GM23338 (cell line): ENCODE measurements around the gene ANG. TPM values are rescaled to one million over a fixed set of nuclear protein-coding genes. Genes with fewer than 3 reads are reported as not detected.

Experiments used
- ATAC-seq: fragments of 200-7000 bp; cut with Tn5 transposase; 3 replicates; pipeline ENCODE4 v1.9.1; 2020
- DNase-seq: peaks from one replicate; pipeline ENCODE4 v3.0.0-alpha.2; 2015; ENCODE audit warnings: low spot score
- H2AFZ ChIP-seq: fragments of 200-600 bp; sonication (generic); 2 replicates; pipeline ENCODE4 v1.8.0; 2016; ENCODE audit warnings: antibody characterized with exemption, mild to moderate bottlenecking, moderate library complexity
- H3F3A ChIP-seq: fragments of 200-600 bp; sonication (generic); replicated peaks from 2 replicates; pipeline ENCODE4 v1.8.0; 2017; ENCODE audit warnings: antibody characterized with exemption, mixed run types, low read depth
- H3K27ac ChIP-seq: fragments of 200-600 bp; sonication (generic); 2 replicates; pipeline ENCODE4 v1.6.1; 2016; ENCODE audit warnings: low read depth
- H3K27me3 ChIP-seq: fragments of 200-600 bp; sonication (generic); 2 replicates; pipeline ENCODE4 v1.8.0; 2016; ENCODE audit warnings: mild to moderate bottlenecking, mixed run types, moderate library complexity; ENCODE audit not compliant: insufficient read depth
- H3K36me3 ChIP-seq: fragments of 200-600 bp; sonication (generic); 2 replicates; pipeline ENCODE4 v1.8.0; 2016; ENCODE audit warnings: mild to moderate bottlenecking; ENCODE audit not compliant: insufficient read depth
- H3K4me1 ChIP-seq: fragments of 200-600 bp; sonication (generic); 2 replicates; pipeline ENCODE4 v1.8.0; 2016; ENCODE audit warnings: mild to moderate bottlenecking, moderate library complexity; ENCODE audit not compliant: insufficient read depth
- H3K4me2 ChIP-seq: fragments of 200-600 bp; sonication (generic); 2 replicates; pipeline ENCODE4 v1.7.1; 2017; ENCODE audit warnings: mixed run types
- H3K4me3 ChIP-seq: fragments of 200-600 bp; sonication (generic); 2 replicates; pipeline ENCODE4 v1.6.1; 2016; ENCODE audit warnings: mixed run types
- H3K79me2 ChIP-seq: fragments of 200-600 bp; sonication (generic); replicated peaks from 2 replicates; pipeline ENCODE4 v1.8.0; 2017; ENCODE audit warnings: mild to moderate bottlenecking; ENCODE audit not compliant: insufficient read depth
- H3K9me2 ChIP-seq: fragments of 200-600 bp; sonication (generic); 2 replicates; pipeline ENCODE4 v1.8.0; 2017; ENCODE audit not compliant: insufficient read depth
- H4K20me1 ChIP-seq: fragments of 200-600 bp; sonication (generic); replicated peaks from 2 replicates; pipeline ENCODE4 v1.8.0; 2017; ENCODE audit warnings: mild to moderate bottlenecking; ENCODE audit not compliant: insufficient read depth
- H3K27ac Mint-ChIP-seq: 2 replicates; pipeline ENCODE4 v1.8.0; 2020; ENCODE audit warnings: inconsistent platforms, mild to moderate bottlenecking, moderate library complexity, mixed read lengths
- H3K27me3 Mint-ChIP-seq: 3 replicates; pipeline ENCODE4 v1.8.0; 2022; ENCODE audit warnings: low read depth, mild to moderate bottlenecking, moderate library complexity, mixed read lengths, inconsistent platforms; ENCODE audit not compliant: insufficient read depth, poor library complexity
- H3K36me3 Mint-ChIP-seq: 3 replicates; pipeline ENCODE4 v1.8.0; 2021; ENCODE audit warnings: low read depth, mild to moderate bottlenecking, inconsistent platforms, moderate library complexity, mixed read lengths
- H3K4me1 Mint-ChIP-seq: 3 replicates; pipeline ENCODE4 v1.8.0; 2020; ENCODE audit warnings: mild to moderate bottlenecking, inconsistent platforms, mixed read lengths
- H3K4me3 Mint-ChIP-seq: 3 replicates; pipeline ENCODE4 v1.8.0; 2021; ENCODE audit warnings: moderate library complexity, mild to moderate bottlenecking, inconsistent platforms, mixed read lengths
- H3K9me3 Mint-ChIP-seq: 3 replicates; pipeline ENCODE4 v1.8.0; 2020; ENCODE audit warnings: moderate library complexity, mild to moderate bottlenecking, inconsistent platforms, mixed read lengths
- CREB1 ChIP-seq: fragments of 250-450 bp; sonication (Bioruptor Pico); IDR thresholded peaks from 2 replicates; pipeline ENCODE4 v1.5.0; 2020; ENCODE audit warnings: low read depth, mild to moderate bottlenecking, moderate library complexity
- CTCF ChIP-seq, 2 experiments: fragments of 200-600 bp in 1 of 2; sonication (generic) in 1 of 2; conservative IDR thresholded peaks; 2 replicates each; pipeline versions ENCODE4 v1.5.1 to v1.6.1; 2016 to 2017; ENCODE audit warnings: antibody characterized with exemption in 2 of 2, low read depth in 2 of 2, mild to moderate bottlenecking in 2 of 2, moderate library complexity in 1 of 2
- POLR2AphosphoS5 ChIP-seq: IDR thresholded peaks from 2 replicates; pipeline ENCODE4 v1.6.1; 2016; ENCODE audit warnings: antibody characterized with exemption, low read depth
- STAT1 ChIP-seq: IDR thresholded peaks from one replicate; pipeline ENCODE4 v1.6.1; 2016; ENCODE audit warnings: antibody characterized with exemption; ENCODE audit not compliant: unreplicated experiment
- ZNF462 ChIP-seq: fragments of 250-450 bp; sonication (Bioruptor Pico); IDR thresholded peaks from 2 replicates; pipeline ENCODE4 v1.5.0; 2020; ENCODE audit warnings: mild to moderate bottlenecking, moderate library complexity
- polyA plus RNA-seq: library from polyadenylated mRNA; unstranded; fragments of >200 nt; fragmentation: Nextera tagmentation; extraction: Ambion mirVana; gene quantifications from 2 replicates; pipeline ENCODE4 v1.2.1, GENCODE V29; 2016
- total RNA-seq: library from RNA; depleted of rRNA; stranded (reverse); fragments of >200 nt; shearing (Covaris generic); gene quantifications from 2 replicates; pipeline ENCODE4 v1.2.3, GENCODE V29; 2014

ANG gene
- total and polyA plus RNA-seq, 2 experiments from 2014 or later, result 2.3 to 3.7 TPM

- H3K27ac ChIP-seq, result no peak overlapping the region
- Mint-ChIP-seq H3K27ac (no peak overlapping the region), H3K27me3 (peaks cover 9% of the 10 kb centered on the region), H3K4me3 (no peak overlapping the region), H3K9me3 (peaks cover 9% of the 10 kb centered on the region; the same call in 2 of the 3 replicates), H3K4me1 (no peaks in the 10 kb centered on the region; the same call in 2 of the 3 replicates), H3K36me3 (no peaks in the 10 kb centered on the region; the same call in 2 of the 3 replicates)
- no peak overlapping the region for H3K4me3 ChIP-seq
- H3K4me2 ChIP-seq, result no peak overlapping the region
- no peak overlapping the region for H2AFZ ChIP-seq
- peaks cover 12% of the 10 kb centered on the region for H3K9me2 ChIP-seq
- ATAC-seq (no peak), DNase-seq (no peak)
- H3K27me3 ChIP-seq, result peaks cover 18% of the 10 kb centered on the region; the same call in 1 of the 2 replicates
- no peaks in the 10 kb centered on the region for H3K36me3 ChIP-seq
- no peaks in the 10 kb centered on the region for H3K79me2 ChIP-seq
- no peaks in the 10 kb centered on the region for H3K4me1 ChIP-seq
- no peaks in the 10 kb centered on the region for H4K20me1 ChIP-seq
- TF ChIP-seq ZNF462 (CRISPR knock-in tag), result no peak
- H3F3A ChIP-seq, result no peaks in the 10 kb centered on the region
These were observed 32.2 kb downstream of the ANG start for GRCh38 chr14:20720741-20721140.

- H4K20me1 ChIP-seq, result no peaks in the 10 kb centered on the region
- H3K79me2 ChIP-seq, result no peaks in the 10 kb centered on the region
- ATAC-seq (no peak), DNase-seq (no peak)
- H3K9me2 ChIP-seq, result peaks cover 11% of the 10 kb centered on the region
- Mint-ChIP-seq H3K27me3 (peaks cover 13% of the 10 kb centered on the region), H3K4me1 (no peaks in the 10 kb centered on the region; the same call in 2 of the 3 replicates), H3K4me3 (no peak overlapping the region), H3K36me3 (no peaks in the 10 kb centered on the region; the same call in 2 of the 3 replicates), H3K9me3 (peaks cover 9% of the 10 kb centered on the region; the same call in 2 of the 3 replicates), H3K27ac (no peak overlapping the region)
- H2AFZ ChIP-seq, result no peak overlapping the region
- H3K27me3 ChIP-seq, result peaks cover 18% of the 10 kb centered on the region; the same call in 1 of the 2 replicates
- no peak overlapping the region for H3K4me3 ChIP-seq
- H3K4me2 ChIP-seq, result no peak overlapping the region
- H3K36me3 ChIP-seq, result no peaks in the 10 kb centered on the region
- H3F3A ChIP-seq, result no peaks in the 10 kb centered on the region
- no peak overlapping the region for H3K27ac ChIP-seq
- H3K4me1 ChIP-seq, result no peaks in the 10 kb centered on the region
- no peak for TF ChIP-seq POLR2AphosphoS5
- no peak for TF ChIP-seq STAT1
- no peak for TF ChIP-seq CREB1
- no peak for TF ChIP-seq CTCF (conservative IDR thresholded peaks at IDR 0.05; ENCODE audit: low read depth in 2 of 2)
These were observed 33.5 kb downstream of the ANG start for GRCh38 chr14:20722016-20722415.
